HG03460 (cell line): ENCODE measurements around the gene HIBADH.
"Not testable (repeated sequence)": the region's sequence is repeated elsewhere in the genome, so short reads cannot be mapped to it uniquely, and the experiment has no call there.

ENCODE experiments used
- ATAC-seq: cut with Tn5 transposase; IDR thresholded peaks from one replicate; pipeline ENCODE4 v1.9.1; 2021; ENCODE audit not compliant: unreplicated experiment

Gene HIBADH

DNA sequence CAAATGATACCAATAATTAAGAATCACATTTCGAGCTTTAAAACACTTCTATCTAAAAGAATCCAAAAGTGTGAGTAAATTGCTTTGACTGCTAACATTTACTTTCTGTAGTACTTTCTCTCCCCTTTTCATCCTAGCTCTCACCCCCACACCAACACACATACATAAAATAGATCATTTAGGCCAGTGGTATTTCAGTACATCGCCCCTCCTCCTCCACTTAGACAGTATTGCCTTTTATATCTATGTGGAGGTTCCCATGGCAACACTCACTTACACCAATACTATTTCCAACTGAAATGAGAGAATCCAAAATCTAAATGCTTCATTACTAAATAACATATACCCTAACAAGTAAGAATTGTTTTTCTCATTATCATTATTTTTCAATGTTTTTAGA is 58.9 kb downstream of the HIBADH start:
- ATAC-seq: no peak

DNA sequence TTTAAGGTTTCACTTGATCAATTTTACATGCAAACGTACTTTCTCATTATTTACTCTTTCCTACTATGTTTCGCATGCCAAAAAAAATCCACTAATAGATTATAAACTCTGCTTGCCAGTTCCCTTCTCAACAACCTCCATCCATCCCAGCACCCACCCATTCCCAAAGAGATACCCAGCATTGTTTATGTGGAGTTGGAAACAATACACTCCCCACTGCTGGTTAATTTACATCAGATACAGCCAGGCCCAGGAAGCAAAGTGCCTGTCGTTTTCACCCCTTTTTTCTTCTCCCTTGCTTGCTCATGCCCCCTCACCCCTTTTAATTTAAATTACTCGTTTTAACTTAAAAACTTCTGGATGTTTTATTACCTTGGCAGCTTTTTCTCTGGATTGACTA is 59.9 kb downstream of the HIBADH start:
- ATAC-seq: no peak

- no peak for ATAC-seq
Observed at GRCh38 chr7:27601217-27601616, 61.5 kb downstream of the HIBADH start.

DNA sequence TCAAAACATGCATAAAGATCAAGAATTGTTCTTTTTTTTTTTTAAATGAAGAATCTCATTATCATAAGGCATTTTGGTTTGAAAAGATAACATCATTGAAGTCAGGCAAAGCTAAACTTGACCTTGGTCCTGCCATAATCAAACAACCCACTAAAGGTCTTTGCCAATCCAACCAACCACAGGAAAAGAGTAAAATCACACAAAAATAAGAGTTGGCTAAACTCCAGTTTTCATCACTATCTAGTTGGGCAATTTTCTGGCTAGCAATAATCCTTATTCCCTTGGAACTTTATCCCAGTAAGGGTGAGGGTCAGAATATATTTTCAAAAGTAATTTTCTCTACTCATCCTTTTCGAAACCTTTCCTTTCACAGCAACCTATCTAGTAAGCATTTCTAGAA is 62.4 kb downstream of the HIBADH start:
- ATAC-seq: no peak

GRCh38 chr7:27595009-27595408 is 67.7 kb downstream of the HIBADH start:
- ATAC-seq: no peak

DNA sequence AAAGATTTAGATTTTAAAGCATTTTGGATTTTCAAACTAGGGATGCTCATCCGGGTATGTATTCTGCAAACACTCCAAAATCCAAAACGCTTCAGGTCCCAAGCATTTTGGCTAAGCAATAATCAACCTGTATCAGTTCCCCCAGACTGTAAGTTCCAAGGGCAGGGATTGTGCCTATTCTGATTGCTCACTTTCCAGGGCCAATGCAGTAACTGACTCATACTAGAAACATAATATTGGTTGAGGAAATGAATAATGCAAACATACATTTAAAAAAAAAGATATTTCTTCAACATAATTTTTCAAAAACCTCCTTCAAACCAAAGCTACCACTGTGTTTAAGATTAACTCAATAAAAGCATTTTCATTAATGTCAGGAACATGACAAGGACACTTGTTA is 69.5 kb downstream of the HIBADH start:
- ATAC-seq: no peak

DNA sequence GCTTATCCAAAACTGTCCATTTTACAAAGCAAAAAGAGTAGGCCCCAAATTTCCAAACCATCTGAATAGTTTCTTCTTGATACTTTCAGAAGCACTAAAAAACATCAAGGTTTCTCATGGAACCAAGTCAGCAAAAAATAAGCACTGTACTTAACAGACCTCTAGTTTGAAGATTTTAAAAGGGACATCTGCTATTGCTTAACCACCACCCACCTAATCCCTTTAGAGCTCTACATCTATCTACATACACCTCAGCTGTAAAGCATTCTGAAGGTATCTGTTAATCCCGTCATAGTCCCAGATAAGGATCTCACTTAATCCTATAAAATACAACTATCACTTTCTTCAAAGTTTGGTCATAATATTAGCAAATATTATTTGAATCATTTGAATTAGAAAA is 72.3 kb downstream of the HIBADH start:
- no peak for ATAC-seq

DNA sequence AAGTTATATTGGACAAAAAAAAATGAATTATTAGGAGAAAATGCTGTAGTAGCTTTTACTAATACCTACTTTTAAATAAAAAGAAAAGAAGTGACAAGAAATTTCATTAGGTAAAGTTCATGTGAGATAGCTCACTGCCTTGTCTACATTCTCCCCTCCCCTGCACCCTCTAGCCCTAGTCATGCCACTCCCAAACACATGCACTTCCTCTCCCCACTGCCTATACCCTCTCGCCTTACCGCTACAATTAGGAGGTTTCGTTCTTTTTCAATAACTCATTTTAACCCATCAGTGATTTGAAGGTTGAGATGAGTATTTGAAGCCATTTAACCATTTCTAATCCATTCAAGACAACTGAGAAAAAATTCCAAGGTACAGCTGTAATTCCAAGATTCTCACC is 75.3 kb downstream of the HIBADH start:
- ATAC-seq: no peak

GRCh38 chr7:27586825-27587224 is 75.9 kb downstream of the HIBADH start:
- ATAC-seq: peak; percentile 89

DNA sequence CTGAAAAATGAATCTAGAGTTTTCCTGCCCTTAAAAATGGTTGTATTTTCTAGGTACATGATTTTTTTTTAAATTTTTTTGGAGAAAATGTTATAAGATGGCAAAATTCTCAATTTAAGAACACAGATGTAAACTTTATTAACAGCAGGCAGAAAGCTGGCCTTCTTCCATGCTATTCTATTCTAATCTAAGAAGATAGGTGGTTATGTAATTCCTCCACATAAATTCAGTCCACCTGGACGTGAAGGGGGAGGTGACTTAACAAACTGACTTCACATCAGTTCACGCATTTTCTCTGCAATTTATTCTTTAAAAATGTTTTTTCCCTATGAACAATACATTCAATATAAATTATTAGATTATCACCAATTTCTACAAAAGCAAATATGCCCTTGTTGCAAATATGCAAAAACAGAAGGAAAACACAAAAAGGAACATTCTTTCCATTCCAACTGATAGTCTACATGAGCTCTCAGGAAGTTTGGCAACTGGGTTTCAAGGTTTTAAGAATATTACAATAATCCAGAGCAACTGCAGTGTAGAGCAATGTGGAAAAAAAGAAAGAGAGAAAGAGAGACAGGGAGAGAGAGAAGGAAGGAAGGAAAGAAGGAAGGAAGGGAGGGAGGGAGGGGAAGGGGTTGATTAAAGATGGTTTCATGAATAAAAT is 76.8 kb downstream of the HIBADH start:
- ATAC-seq: no peak

- ATAC-seq: no peak
Observed at GRCh38 chr7:27581906-27582305, 80.8 kb downstream of the HIBADH start.

GRCh38 chr7:27581119-27581518 is 81.6 kb downstream of the HIBADH start:
- no peak for ATAC-seq

DNA sequence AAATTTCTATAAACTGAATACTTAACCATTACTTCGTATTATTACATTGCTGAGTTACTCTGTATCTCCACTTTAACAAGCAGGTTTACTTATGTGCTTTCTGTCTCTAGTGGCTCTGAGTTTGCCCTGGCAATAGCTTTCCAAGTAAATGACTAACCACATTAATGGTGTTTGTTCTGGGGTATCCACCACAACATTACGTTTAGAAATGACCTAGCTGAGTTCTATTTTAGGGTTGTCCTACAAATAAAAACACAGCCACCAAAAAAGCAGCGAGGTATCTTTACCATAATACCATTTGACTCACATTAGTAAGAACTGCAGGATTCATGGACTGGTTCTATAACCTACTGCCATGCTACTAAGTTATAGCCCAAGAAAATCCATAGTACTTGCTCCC is 83.1 kb downstream of the HIBADH start:
- ATAC-seq: no peak

- not testable (repeated sequence) for ATAC-seq
Observed at GRCh38 chr7:27578169-27578568, 84.5 kb downstream of the HIBADH start.

GRCh38 chr7:27576360-27576944 is 86.2 kb downstream of the HIBADH start:
- ATAC-seq: no peak

DNA sequence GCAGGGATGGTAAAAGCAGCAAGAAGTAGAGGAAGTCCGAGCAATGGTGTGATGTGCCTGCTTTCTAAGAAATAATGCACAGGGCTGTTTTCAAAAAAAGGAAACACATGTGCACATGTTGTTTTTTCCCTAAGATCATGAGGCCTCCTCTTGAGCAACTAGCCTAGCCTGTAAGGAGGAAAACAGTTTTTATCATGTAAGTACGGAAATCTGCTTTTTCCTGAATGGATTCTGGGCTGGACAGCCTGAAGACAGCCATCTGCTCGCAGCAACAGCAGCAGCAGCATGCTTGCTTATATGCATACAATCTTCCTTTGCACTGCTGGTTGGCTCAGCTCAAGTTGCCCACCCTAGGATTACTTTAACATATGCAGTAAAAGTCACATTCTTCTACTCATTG is 87.1 kb downstream of the HIBADH start:
- ATAC-seq: no peak

DNA sequence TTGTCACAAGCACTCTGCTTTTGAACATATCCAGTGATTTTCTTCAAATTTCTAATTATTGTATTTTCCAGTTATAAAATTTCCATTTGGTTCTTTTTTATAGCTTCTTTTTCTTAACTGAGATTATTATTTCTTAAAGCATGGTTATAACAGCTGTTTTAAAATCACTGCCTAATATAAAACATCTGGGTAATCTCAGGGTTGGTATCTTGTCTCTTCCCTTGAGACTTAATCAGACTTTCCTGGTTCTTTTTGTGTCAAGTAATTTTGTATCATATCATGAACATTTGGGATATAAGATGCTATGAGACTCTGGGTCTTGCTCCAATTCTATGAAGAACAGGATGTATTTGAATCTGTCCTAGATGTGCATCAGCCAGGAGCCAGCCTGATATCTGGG is 93.6 kb downstream of the HIBADH start:
- ATAC-seq: no peak

DNA sequence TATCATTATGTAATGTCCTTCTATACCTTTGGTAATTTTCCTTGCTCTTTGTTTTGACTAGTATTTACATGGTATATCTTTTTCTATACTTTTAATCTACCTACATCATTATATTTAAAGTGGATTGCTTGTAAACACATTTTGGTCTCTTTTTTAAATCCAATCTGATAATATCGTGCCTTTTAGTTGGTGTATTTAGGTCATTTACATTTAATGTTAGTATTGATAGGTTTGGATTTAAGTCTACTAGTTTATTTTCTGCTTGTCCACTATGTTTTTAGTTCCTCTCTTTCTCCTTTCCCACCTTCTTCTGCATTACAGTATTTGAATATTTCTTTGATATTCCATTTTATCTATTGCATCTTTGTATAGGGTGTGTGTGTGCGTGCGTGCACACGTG is 95.4 kb downstream of the HIBADH start:
- no peak for ATAC-seq

DNA sequence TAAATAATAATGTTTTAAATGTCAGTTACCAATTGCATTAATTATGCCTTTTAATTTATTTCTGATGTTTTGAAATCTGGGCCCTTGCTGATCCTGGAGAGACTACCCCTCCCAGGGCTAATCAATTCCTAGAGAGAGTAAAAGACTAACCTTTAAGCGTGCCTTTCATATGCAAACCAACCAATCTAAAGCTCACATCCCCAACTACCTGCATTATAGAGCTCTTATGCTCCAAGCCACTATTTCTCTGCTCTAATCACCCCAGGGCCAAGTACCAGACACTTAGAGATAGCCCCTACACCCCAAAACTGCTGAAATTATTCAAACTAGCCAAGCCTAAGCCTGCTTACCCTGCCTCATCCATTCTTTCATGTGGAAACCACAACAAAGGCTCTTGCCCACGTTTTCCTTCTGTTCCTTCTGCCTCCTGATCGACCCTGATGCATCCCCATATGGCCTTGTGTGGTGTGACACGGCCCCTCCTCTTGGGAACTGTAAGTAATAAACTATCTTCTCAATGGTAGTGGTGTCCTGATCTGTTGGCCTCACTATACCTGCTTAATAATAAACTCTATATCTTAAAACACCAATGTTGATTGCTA is 97.7 kb downstream of the HIBADH start:
- ATAC-seq: no peak

DNA sequence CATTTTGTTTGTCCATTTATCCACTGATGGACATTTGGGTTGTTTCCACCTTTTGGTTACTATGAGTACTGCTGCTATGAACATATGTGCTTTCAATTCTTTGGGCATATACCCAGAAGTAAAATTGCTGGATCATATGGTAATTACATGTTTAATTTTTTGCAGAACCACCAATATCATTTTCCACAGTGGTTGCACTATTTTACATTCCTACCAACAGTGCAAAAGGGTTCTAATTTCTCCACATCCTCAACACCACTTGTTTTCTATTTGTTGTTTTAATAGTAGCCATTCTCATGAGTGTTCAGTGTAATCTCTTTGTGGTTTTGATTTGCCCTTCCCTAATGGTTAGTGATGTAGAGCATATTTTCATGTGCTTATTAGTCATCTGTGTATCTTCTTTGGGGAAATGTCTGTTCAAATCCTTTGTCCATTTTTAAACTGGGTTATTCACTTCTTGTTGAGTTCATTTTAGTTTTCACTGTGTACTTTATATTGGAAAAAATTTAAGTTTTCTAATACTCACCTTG is 101.9 kb downstream of the HIBADH start:
- no peak for ATAC-seq

GRCh38 chr7:27555670-27556069 is 107.0 kb downstream of the HIBADH start:
- ATAC-seq: no peak

GRCh38 chr7:27554826-27555225 is 107.9 kb downstream of the HIBADH start:
- ATAC-seq: no peak
